ENCODE results near the gene TDRD12. TPM values are rescaled to one million over a fixed set of nuclear protein-coding genes. Genes with fewer than 3 reads are reported as not detected.
"Not testable (repeated sequence)": the region's sequence is repeated elsewhere in the genome, so short reads cannot be mapped to it uniquely, and the experiment has no call there.

The TDRD12 gene
- polyA plus RNA-seq, 1 donor (not counting 4 experiments of a cell fraction or from before 2014, with no cell fraction given) = 0.04 TPM

- peak overlapping the region; percentile 51 to 90 (median 88) for H3K4me3 ChIP-seq (ENCODE audit: control insufficient read depth in 2 of 3, extremely low read depth in 1 of 3, insufficient read depth in 2 of 3, low read depth in 1 of 3, low read length in 3 of 3)
- peaks cover 4% of the 10 kb centered on the region in 2 experiments for H3K36me3 ChIP-seq (ENCODE audit: control insufficient read depth in 2 of 2, extremely low read depth in 1 of 2, insufficient read depth in 2 of 2, low read length in 2 of 2)
- peak overlapping the region; percentile 78 for H3K27ac ChIP-seq (ENCODE audit: control insufficient read depth, insufficient read depth, low read length)
- DNase-seq (ENCODE audit: low read depth, low spot score) = no peak
- peak overlapping the region; percentile 70 for H3K4me2 ChIP-seq (ENCODE audit: control insufficient read depth, extremely low read depth, insufficient read depth, low read depth, low read length)
- no peaks in the 10 kb centered on the region for H3K9me1 ChIP-seq (ENCODE audit: control insufficient read depth, extremely low read depth, insufficient read depth, low read length)
- no peaks in the 10 kb centered on the region for H3K9me3 ChIP-seq (ENCODE audit: control insufficient read depth, low read depth, low read length)
- peak overlapping the region; percentile 80 for H2AFZ ChIP-seq (ENCODE audit: control insufficient read depth, low read length)
- no peak for FAIRE-seq
- TF ChIP-seq EZH2 (IDR thresholded peaks at IDR 0.05; ENCODE audit: low read length) = no peak
- TF ChIP-seq, protein P1, sequence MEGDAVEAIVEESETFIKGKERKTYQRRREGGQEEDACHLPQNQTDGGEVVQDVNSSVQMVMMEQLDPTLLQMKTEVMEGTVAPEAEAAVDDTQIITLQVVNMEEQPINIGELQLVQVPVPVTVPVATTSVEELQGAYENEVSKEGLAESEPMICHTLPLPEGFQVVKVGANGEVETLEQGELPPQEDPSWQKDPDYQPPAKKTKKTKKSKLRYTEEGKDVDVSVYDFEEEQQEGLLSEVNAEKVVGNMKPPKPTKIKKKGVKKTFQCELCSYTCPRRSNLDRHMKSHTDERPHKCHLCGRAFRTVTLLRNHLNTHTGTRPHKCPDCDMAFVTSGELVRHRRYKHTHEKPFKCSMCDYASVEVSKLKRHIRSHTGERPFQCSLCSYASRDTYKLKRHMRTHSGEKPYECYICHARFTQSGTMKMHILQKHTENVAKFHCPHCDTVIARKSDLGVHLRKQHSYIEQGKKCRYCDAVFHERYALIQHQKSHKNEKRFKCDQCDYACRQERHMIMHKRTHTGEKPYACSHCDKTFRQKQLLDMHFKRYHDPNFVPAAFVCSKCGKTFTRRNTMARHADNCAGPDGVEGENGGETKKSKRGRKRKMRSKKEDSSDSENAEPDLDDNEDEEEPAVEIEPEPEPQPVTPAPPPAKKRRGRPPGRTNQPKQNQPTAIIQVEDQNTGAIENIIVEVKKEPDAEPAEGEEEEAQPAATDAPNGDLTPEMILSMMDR (optimal IDR thresholded peaks at IDR 0.05 in 1 of 3, IDR thresholded peaks at IDR 0.05 in 1 of 3, conservative IDR thresholded peaks at IDR 0.05 in 1 of 3; ENCODE audit: extremely low read depth in 1 of 3, insufficient read depth in 2 of 3, low read length in 3 of 3) = no peak
- H3K79me2 ChIP-seq (ENCODE audit: control insufficient read depth, insufficient read depth, low read length) = peaks cover 52% of the 10 kb centered on the region
- peaks cover 25% of the 10 kb centered on the region for H3K4me1 ChIP-seq (ENCODE audit: control insufficient read depth, extremely low read depth, insufficient read depth, low read length)
- dilution Hi-C loops (cut with MboI; ENCODE audit: extremely low pct_ligation_motif_present, low sequenced_read_pairs) = no loop called here
- H3K27me3 ChIP-seq (ENCODE audit: control insufficient read depth, extremely low read depth, insufficient read depth, low read length) = no peaks in the 10 kb centered on the region
- no peaks in the 10 kb centered on the region for H4K20me1 ChIP-seq (ENCODE audit: control insufficient read depth, extremely low read depth, insufficient read depth, low read length)
- peak overlapping the region; percentile 87 for H3K9ac ChIP-seq (ENCODE audit: control insufficient read depth, extremely low read depth, insufficient read depth, low read length)
These were observed 27.4 kb upstream of the TDRD12 start for GRCh38 chr19:32691952-32692726.

GRCh38 chr19:32692727-32693061, 26.9 kb upstream of the TDRD12 start:
- H3K9ac ChIP-seq (ENCODE audit: control insufficient read depth, extremely low read depth, insufficient read depth, low read length) = peak overlapping the region; percentile 87
- no peaks in the 10 kb centered on the region for H3K27me3 ChIP-seq (ENCODE audit: control insufficient read depth, extremely low read depth, insufficient read depth, low read length)
- FAIRE-seq = no peak
- no peaks in the 10 kb centered on the region for H3K9me1 ChIP-seq (ENCODE audit: control insufficient read depth, extremely low read depth, insufficient read depth, low read length)
- H3K4me2 ChIP-seq (ENCODE audit: control insufficient read depth, extremely low read depth, insufficient read depth, low read depth, low read length) = peak overlapping the region; percentile 70
- no peaks in the 10 kb centered on the region for H4K20me1 ChIP-seq (ENCODE audit: control insufficient read depth, extremely low read depth, insufficient read depth, low read length)
- H2AFZ ChIP-seq (ENCODE audit: control insufficient read depth, low read length) = peak overlapping the region; percentile 80
- H3K4me1 ChIP-seq (ENCODE audit: control insufficient read depth, extremely low read depth, insufficient read depth, low read length) = peaks cover 25% of the 10 kb centered on the region
- no peak for DNase-seq (ENCODE audit: low read depth, low spot score)
- peaks cover 4% of the 10 kb centered on the region in 2 experiments for H3K36me3 ChIP-seq (ENCODE audit: control insufficient read depth in 2 of 2, extremely low read depth in 1 of 2, insufficient read depth in 2 of 2, low read length in 2 of 2)
- no peak for TF ChIP-seq EZH2 (IDR thresholded peaks at IDR 0.05; ENCODE audit: low read length)
- TF ChIP-seq, protein P1 (optimal IDR thresholded peaks at IDR 0.05 in 1 of 3, IDR thresholded peaks at IDR 0.05 in 1 of 3, conservative IDR thresholded peaks at IDR 0.05 in 1 of 3; ENCODE audit: extremely low read depth in 1 of 3, insufficient read depth in 2 of 3, low read length in 3 of 3) = no peak
- no peaks in the 10 kb centered on the region for H3K9me3 ChIP-seq (ENCODE audit: control insufficient read depth, low read depth, low read length)
- H3K4me3 ChIP-seq (ENCODE audit: control insufficient read depth in 2 of 3, extremely low read depth in 1 of 3, insufficient read depth in 2 of 3, low read depth in 1 of 3, low read length in 3 of 3) = peak overlapping the region; percentile 51 to 90 (median 88)
- dilution Hi-C loops (cut with MboI; ENCODE audit: extremely low pct_ligation_motif_present, low sequenced_read_pairs) = no loop called here
- H3K79me2 ChIP-seq (ENCODE audit: control insufficient read depth, insufficient read depth, low read length) = peaks cover 57% of the 10 kb centered on the region
- peak overlapping the region; percentile 78 for H3K27ac ChIP-seq (ENCODE audit: control insufficient read depth, insufficient read depth, low read length)

GRCh38 chr19:32693151-32694108, 26.1 kb upstream of the TDRD12 start:
- H4K20me1 ChIP-seq (ENCODE audit: control insufficient read depth, extremely low read depth, insufficient read depth, low read length); dilution Hi-C loops (cut with MboI; ENCODE audit: extremely low pct_ligation_motif_present, low sequenced_read_pairs); H2AFZ ChIP-seq (ENCODE audit: control insufficient read depth, low read length); DNase-seq (ENCODE audit: low read depth, low spot score); H3K9me1 ChIP-seq (ENCODE audit: control insufficient read depth, extremely low read depth, insufficient read depth, low read length); H3K27me3 ChIP-seq (ENCODE audit: control insufficient read depth, extremely low read depth, insufficient read depth, low read length); H3K9me3 ChIP-seq (ENCODE audit: control insufficient read depth, low read depth, low read length); FAIRE-seq; H3K36me3 ChIP-seq (ENCODE audit: control insufficient read depth in 2 of 2, extremely low read depth in 1 of 2, insufficient read depth in 2 of 2, low read length in 2 of 2): not testable (repeated sequence)
- Histone ChIP-seq H3K79me2 (ENCODE audit: control insufficient read depth, insufficient read depth, low read length) (peaks cover 64% of the 10 kb centered on the region), H3K4me1 (ENCODE audit: control insufficient read depth, extremely low read depth, insufficient read depth, low read length) (peaks cover 25% of the 10 kb centered on the region), H3K27ac (ENCODE audit: control insufficient read depth, insufficient read depth, low read length) (peak overlapping the region; percentile 78), H3K4me2 (ENCODE audit: control insufficient read depth, extremely low read depth, insufficient read depth, low read depth, low read length) (peak overlapping the region; percentile 70), H3K9ac (ENCODE audit: control insufficient read depth, extremely low read depth, insufficient read depth, low read length) (peak overlapping the region; percentile 87), H3K4me3 (ENCODE audit: control insufficient read depth in 2 of 3, extremely low read depth in 1 of 3, insufficient read depth in 2 of 3, low read depth in 1 of 3, low read length in 3 of 3) (peak overlapping the region; percentile 51 to 90 (median 88))
